ENCODE measurements around the gene CCL17.

Gene CCL17

DNA sequence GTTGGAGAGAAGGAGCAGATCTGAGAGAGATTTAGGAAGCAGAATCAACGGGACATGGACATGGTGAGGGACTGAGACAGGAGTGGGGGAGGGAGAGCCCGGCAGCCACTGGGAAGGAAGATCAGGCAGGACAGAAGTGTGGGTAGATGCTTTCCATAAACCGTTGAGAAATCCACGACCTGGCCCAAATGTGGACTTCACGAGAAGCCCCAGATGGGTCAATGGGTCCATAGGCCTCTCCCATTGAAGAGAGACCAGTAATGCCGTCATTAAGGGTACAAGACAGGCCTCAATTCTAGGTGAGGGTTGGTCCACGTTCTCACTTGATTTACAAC, 46.5 kb upstream of the CCL17 start:
- Histone ChIP-seq H3K27ac (ENCODE audit: extremely low read depth, low read depth, low read length) (no peak overlapping the region), H3K4me3 (ENCODE audit: low read depth, low read length) (no peak overlapping the region), H3K4me1 (ENCODE audit: control insufficient read depth, insufficient read depth, low read length) (no peaks in the 10 kb centered on the region), H3K36me3 (ENCODE audit: control insufficient read depth in 2 of 2, insufficient read depth in 1 of 2, low read length in 2 of 2) (no peaks in the 10 kb centered on the region), H3K9me3 (ENCODE audit: control insufficient read depth, insufficient read depth, low read depth, low read length) (no peaks in the 10 kb centered on the region)
- ChIA-PET CTCF (no interaction called here), POLR2A (no interaction called here)
- TF ChIP-seq TCF7L2 (IDR thresholded peaks at IDR 0.05; ENCODE audit: borderline replicate concordance, low read depth, low read length) (no peak), ZNF148 (tag by site-specific recombination; IDR thresholded peaks at IDR 0.05; ENCODE audit: borderline replicate concordance) (no peak), ZNF37A (tag by site-specific recombination; IDR thresholded peaks at IDR 0.05) (no peak), KLF8 (tag by site-specific recombination; IDR thresholded peaks at IDR 0.05) (no peak), ZNF16 (tag by site-specific recombination; IDR thresholded peaks at IDR 0.05; ENCODE audit: low read depth) (no peak), MZF1 (tag by site-specific recombination; IDR thresholded peaks at IDR 0.05; ENCODE audit: borderline replicate concordance) (no peak), RBAK (tag by site-specific recombination; IDR thresholded peaks at IDR 0.05) (no peak), ZNF837 (tag by site-specific recombination; IDR thresholded peaks at IDR 0.05) (no peak), ZNF501 (tag by site-specific recombination; IDR thresholded peaks at IDR 0.05) (no peak)
- TF ChIP-seq, protein P1, sequence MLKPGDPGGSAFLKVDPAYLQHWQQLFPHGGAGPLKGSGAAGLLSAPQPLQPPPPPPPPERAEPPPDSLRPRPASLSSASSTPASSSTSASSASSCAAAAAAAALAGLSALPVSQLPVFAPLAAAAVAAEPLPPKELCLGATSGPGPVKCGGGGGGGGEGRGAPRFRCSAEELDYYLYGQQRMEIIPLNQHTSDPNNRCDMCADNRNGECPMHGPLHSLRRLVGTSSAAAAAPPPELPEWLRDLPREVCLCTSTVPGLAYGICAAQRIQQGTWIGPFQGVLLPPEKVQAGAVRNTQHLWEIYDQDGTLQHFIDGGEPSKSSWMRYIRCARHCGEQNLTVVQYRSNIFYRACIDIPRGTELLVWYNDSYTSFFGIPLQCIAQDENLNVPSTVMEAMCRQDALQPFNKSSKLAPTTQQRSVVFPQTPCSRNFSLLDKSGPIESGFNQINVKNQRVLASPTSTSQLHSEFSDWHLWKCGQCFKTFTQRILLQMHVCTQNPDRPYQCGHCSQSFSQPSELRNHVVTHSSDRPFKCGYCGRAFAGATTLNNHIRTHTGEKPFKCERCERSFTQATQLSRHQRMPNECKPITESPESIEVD (tag by site-specific recombination; IDR thresholded peaks at IDR 0.05), result no peak
- TF ChIP-seq, protein P2, sequence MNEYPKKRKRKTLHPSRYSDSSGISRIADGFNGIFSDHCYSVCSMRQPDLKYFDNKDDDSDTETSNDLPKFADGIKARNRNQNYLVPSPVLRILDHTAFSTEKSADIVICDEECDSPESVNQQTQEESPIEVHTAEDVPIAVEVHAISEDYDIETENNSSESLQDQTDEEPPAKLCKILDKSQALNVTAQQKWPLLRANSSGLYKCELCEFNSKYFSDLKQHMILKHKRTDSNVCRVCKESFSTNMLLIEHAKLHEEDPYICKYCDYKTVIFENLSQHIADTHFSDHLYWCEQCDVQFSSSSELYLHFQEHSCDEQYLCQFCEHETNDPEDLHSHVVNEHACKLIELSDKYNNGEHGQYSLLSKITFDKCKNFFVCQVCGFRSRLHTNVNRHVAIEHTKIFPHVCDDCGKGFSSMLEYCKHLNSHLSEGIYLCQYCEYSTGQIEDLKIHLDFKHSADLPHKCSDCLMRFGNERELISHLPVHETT (tag by site-specific recombination; IDR thresholded peaks at IDR 0.05), result no peak
- TF ChIP-seq, protein P3, sequence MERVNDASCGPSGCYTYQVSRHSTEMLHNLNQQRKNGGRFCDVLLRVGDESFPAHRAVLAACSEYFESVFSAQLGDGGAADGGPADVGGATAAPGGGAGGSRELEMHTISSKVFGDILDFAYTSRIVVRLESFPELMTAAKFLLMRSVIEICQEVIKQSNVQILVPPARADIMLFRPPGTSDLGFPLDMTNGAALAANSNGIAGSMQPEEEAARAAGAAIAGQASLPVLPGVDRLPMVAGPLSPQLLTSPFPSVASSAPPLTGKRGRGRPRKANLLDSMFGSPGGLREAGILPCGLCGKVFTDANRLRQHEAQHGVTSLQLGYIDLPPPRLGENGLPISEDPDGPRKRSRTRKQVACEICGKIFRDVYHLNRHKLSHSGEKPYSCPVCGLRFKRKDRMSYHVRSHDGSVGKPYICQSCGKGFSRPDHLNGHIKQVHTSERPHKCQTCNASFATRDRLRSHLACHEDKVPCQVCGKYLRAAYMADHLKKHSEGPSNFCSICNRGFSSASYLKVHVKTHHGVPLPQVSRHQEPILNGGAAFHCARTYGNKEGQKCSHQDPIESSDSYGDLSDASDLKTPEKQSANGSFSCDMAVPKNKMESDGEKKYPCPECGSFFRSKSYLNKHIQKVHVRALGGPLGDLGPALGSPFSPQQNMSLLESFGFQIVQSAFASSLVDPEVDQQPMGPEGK (tag by site-specific recombination; IDR thresholded peaks at IDR 0.05), result no peak

DNA sequence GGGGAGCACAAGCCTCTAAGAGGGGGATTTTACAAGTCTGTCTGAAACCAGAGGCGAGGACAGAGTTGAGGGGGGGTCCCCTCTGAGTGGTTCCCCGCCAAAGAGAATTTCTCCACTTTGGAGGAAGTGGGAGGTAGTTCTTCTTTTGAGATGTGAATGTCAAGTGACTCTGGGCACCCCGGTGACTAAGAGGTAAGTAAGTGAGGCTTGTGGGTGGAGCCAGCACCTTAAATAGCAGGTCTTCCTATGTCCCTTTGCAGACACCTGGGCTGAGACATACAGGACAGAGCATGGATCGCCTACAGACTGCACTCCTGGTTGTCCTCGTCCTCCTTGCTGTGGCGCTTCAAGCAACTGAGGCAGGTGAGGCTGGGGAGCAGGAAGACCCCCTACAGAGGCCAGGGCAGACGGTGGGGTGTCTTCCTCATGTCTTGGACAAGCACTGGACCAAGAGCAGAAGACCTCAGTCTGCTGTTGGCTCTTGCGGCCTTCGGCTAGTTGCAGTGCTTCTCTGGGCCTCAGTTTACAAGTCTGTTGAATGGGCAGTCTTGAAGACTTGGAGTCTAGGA, 46.0 kb upstream of the CCL17 start, which contains the start of gene CCL22:
TSS of gene CCL22 (plus strand) at position 257 of the 569 bp plus-strand sequence. CDS start at position 291, 34 bp downstream.
- Histone ChIP-seq H3K27ac (ENCODE audit: extremely low read depth, low read depth, low read length) (no peak within 1 kb of the TSS), H3K4me3 (ENCODE audit: low read depth, low read length) (no peak within 1 kb of the TSS), H3K4me1 (ENCODE audit: control insufficient read depth, insufficient read depth, low read length) (no peaks in the 10 kb centered on the region), H3K9me3 (ENCODE audit: control insufficient read depth, insufficient read depth, low read depth, low read length) (no peaks in the 10 kb centered on the region), H3K36me3 (ENCODE audit: control insufficient read depth in 2 of 2, insufficient read depth in 1 of 2, low read length in 2 of 2) (no peaks in the 10 kb centered on the region)
- POLR2A ChIA-PET, result no interaction called here
- CTCF ChIA-PET, result interaction anchor here (0.9 kb wide), 1 partner anchor 58 kb away, joined by 3 read pairs; no protein-coding TSS in a partner anchor
- TF ChIP-seq ZEB2 (tag by site-specific recombination; IDR thresholded peaks at IDR 0.05) (no peak), SETDB1 (IDR thresholded peaks at IDR 0.05; ENCODE audit: insufficient read length, low read length) (no peak), ZNF274 (IDR thresholded peaks at IDR 0.05; ENCODE audit: low read length) (no peak), ZNF274 (tag by site-specific recombination; IDR thresholded peaks at IDR 0.05; ENCODE audit: borderline replicate concordance) (no peak), ZNF530 (tag by site-specific recombination; IDR thresholded peaks at IDR 0.05; ENCODE audit: low read depth) (no peak), ZNF561 (tag by site-specific recombination; IDR thresholded peaks at IDR 0.05; ENCODE audit: borderline replicate concordance) (no peak), ZNF555 (tag by site-specific recombination; conservative IDR thresholded peaks at IDR 0.05) (no peak), FEZF1 (tag by site-specific recombination; IDR thresholded peaks at IDR 0.05) (no peak), ZNF596 (tag by site-specific recombination; IDR thresholded peaks at IDR 0.05) (no peak), ZNF658 (tag by site-specific recombination; IDR thresholded peaks at IDR 0.05) (no peak), ZNF248 (tag by site-specific recombination; IDR thresholded peaks at IDR 0.05) (no peak), KLF7 (tag by site-specific recombination; IDR thresholded peaks at IDR 0.05; ENCODE audit: borderline replicate concordance) (no peak), ZNF37A (tag by site-specific recombination; IDR thresholded peaks at IDR 0.05) (no peak), ZNF19 (tag by site-specific recombination; IDR thresholded peaks at IDR 0.05; ENCODE audit: low read depth) (no peak)
- TF ChIP-seq, protein P4, sequence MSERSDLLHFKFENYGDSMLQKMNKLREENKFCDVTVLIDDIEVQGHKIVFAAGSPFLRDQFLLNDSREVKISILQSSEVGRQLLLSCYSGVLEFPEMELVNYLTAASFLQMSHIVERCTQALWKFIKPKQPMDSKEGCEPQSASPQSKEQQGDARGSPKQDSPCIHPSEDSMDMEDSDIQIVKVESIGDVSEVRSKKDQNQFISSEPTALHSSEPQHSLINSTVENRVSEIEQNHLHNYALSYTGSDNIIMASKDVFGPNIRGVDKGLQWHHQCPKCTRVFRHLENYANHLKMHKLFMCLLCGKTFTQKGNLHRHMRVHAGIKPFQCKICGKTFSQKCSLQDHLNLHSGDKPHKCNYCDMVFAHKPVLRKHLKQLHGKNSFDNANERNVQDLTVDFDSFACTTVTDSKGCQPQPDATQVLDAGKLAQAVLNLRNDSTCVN (tag by site-specific recombination; optimal IDR thresholded peaks at IDR 0.05), result no peak
